ENCODE results near the gene IGFL2. TPM values are rescaled to one million over a fixed set of nuclear protein-coding genes. Genes with fewer than 3 reads are reported as not detected.
"Not testable (repeated sequence)": the region's sequence is repeated elsewhere in the genome, so short reads cannot be mapped to it uniquely, and the experiment has no call there.

The IGFL2 gene
- total RNA-seq, 1 donor from 2014 or later = not detected

DNA sequence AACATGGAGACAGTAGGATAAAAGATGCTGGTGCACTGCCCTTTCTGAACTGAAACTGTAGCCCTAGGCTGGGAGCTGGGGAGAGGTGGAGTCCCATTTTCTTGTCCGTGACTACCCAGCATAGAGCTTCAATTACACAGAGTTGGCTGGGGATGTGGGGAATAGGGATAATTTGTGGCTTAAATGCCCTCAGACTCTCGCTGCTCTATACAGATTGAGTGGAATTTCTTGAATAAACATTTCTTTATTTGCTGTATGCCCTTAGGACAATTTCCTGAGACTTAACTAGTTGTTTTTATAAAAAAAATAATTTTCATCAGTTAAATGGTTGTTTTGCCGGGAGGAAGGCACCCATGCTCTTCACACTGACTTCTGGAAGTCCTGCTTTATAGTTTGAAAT is 7.2 kb downstream of the IGFL2 start:
- Mint-ChIP-seq H3K9me3 (no peaks in the 10 kb centered on the region), H3K4me3 (no peak overlapping the region), H3K27ac (ENCODE audit: unreplicated experiment) (no peak overlapping the region), H3K27me3 (ENCODE audit: low read depth) (peaks cover 23% of the 10 kb centered on the region), H3K4me1 (no peaks in the 10 kb centered on the region), H3K36me3 (ENCODE audit: low read depth) (no peaks in the 10 kb centered on the region)
- no peak for TF ChIP-seq CTCF (conservative IDR thresholded peaks at IDR 0.05)
- no peak for DNase-seq (ENCODE audit: low read depth, low spot score)

GRCh38 chr19:46159418-46160232 is 11.6 kb downstream of the IGFL2 start:
- Mint-ChIP-seq H3K4me3 (no peak overlapping the region), H3K27ac (ENCODE audit: unreplicated experiment) (no peak overlapping the region), H3K9me3 (peaks cover 17% of the 10 kb centered on the region), H3K4me1 (no peaks in the 10 kb centered on the region), H3K27me3 (ENCODE audit: low read depth) (peaks cover 29% of the 10 kb centered on the region), H3K36me3 (ENCODE audit: low read depth) (peaks cover 4% of the 10 kb centered on the region)
- no peak for TF ChIP-seq CTCF (conservative IDR thresholded peaks at IDR 0.05)
- DNase-seq (ENCODE audit: low read depth, low spot score) = no peak

GRCh38 chr19:46160233-46160775 is 12.3 kb downstream of the IGFL2 start:
- no peak for TF ChIP-seq CTCF (conservative IDR thresholded peaks at IDR 0.05)
- peaks cover 17% of the 10 kb centered on the region for H3K9me3 Mint-ChIP-seq
- no peaks in the 10 kb centered on the region for H3K4me1 Mint-ChIP-seq
- H3K27me3 Mint-ChIP-seq (ENCODE audit: low read depth) = peaks cover 29% of the 10 kb centered on the region
- no peak overlapping the region for H3K4me3 Mint-ChIP-seq
- peaks cover 4% of the 10 kb centered on the region for H3K36me3 Mint-ChIP-seq (ENCODE audit: low read depth)
- no peak overlapping the region for H3K27ac Mint-ChIP-seq (ENCODE audit: unreplicated experiment)
- no peak for DNase-seq (ENCODE audit: low read depth, low spot score)

GRCh38 chr19:46161642-46162257 is 13.7 kb downstream of the IGFL2 start:
- H3K27ac Mint-ChIP-seq (ENCODE audit: unreplicated experiment); H3K36me3 Mint-ChIP-seq (ENCODE audit: low read depth); H3K4me3 Mint-ChIP-seq; H3K4me1 Mint-ChIP-seq; DNase-seq (ENCODE audit: low read depth, low spot score): not testable (repeated sequence)
- H3K27me3 Mint-ChIP-seq (ENCODE audit: low read depth) = peaks cover 26% of the 10 kb centered on the region
- H3K9me3 Mint-ChIP-seq = peaks cover 17% of the 10 kb centered on the region

DNA sequence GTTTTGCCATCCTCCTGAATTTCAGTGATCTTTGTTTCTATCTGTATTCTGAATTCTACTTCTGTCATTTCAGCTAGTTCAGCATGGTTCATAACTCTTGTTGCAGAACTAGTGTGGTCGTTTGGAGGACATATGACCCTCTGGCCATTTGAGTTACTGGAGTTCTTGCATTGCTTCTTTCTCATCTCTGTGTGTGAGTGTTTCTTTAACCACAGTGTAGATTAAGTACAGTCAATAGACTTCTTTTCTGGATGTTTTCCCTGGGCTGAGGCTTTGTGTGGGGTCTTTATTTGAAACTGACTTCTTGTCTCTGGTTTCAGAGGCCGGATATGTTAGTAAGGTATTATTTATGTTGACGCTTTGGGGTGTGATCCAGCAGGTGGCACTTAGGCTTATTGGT is 14.7 kb downstream of the IGFL2 start:
- Mint-ChIP-seq H3K4me1 (no peaks in the 10 kb centered on the region), H3K27ac (ENCODE audit: unreplicated experiment) (no peak overlapping the region), H3K27me3 (ENCODE audit: low read depth) (peaks cover 18% of the 10 kb centered on the region), H3K9me3 (peaks cover 17% of the 10 kb centered on the region), H3K4me3 (no peak overlapping the region), H3K36me3 (ENCODE audit: low read depth) (peaks cover 4% of the 10 kb centered on the region)
- DNase-seq (ENCODE audit: low read depth, low spot score) = no peak
- TF ChIP-seq CTCF (conservative IDR thresholded peaks at IDR 0.05) = no peak
